ENCODE data around the gene ME3.

ME3 gene

DNA sequence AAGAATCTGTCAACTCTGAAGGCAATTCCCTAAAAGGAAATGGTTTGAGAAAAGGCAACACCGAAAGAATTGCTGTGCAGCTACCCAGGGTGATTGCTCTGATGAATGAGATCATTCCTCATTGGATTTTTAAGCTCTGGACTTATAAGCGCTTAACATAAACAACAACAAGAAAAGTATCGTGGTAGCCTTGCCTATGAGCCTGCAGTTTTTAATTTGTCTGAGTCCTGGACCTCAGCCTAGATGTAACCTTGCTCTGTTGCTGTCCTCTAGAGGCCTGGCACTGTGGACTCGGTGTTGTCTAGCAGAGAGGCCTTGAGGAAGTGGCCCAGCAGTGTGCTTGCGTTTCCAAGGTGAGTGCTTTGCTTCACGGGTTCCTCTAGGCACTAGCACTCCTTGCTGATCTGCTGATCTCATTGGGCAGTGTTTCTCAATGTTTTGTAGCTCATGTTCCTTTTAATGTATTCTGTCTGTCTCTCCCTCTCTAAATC is 277.3 kb downstream of the ME3 start:
- DNase-seq (ENCODE audit: low read depth in 1 of 2, low spot score in 1 of 2): no peak

Data from activated CD4-positive, alpha-beta T cell treated with anti-CD3 and anti-CD28 coated beads, Interleukin-2, amount 50 U/mL, for 24 hours (primary cell).